H9 (cell line): ENCODE results near the gene SUV39H2. TPM values are rescaled to one million over a fixed set of nuclear protein-coding genes. Genes with fewer than 3 reads are reported as not detected.
A peak's percentile ranks its signal among the peaks of the same experiment; 100 is the strongest.

Experiments
- DNase-seq: peaks from one replicate; pipeline ENCODE4 v3.0.0-alpha.2; 2017
- H2AFZ ChIP-seq: one replicate; pipeline ENCODE4 v1.6.1; 2013; ENCODE audit warnings: mild to moderate bottlenecking, low read length, control low read depth, moderate library complexity
- H2AK5ac ChIP-seq: 2 replicates; pipeline ENCODE4 v1.6.1; 2013; ENCODE audit warnings: low read length, control low read depth, mixed read lengths; ENCODE audit not compliant: insufficient read length
- H2BK120ac ChIP-seq: one replicate; pipeline ENCODE4 v1.6.1; 2013; ENCODE audit warnings: low read depth, mild to moderate bottlenecking, low read length, control low read depth, inconsistent platforms; ENCODE audit not compliant: poor library complexity, severe bottlenecking
- H2BK12ac ChIP-seq: 2 replicates; pipeline ENCODE4 v1.6.1; 2013; ENCODE audit warnings: low read length, control low read depth, mixed read lengths, low read depth; ENCODE audit not compliant: insufficient read length
- H2BK15ac ChIP-seq: 2 replicates; pipeline ENCODE4 v1.6.1; 2013; ENCODE audit warnings: low read depth, low read length, control low read depth
- H2BK20ac ChIP-seq: one replicate; pipeline ENCODE4 v1.6.1; 2013; ENCODE audit warnings: low read depth, mild to moderate bottlenecking, low read length, control low read depth, inconsistent platforms; ENCODE audit not compliant: poor library complexity, severe bottlenecking
- H2BK5ac ChIP-seq: 2 replicates; pipeline ENCODE4 v1.6.1; 2013; ENCODE audit warnings: low read length, control low read depth, mixed read lengths; ENCODE audit not compliant: insufficient read length
- H3K14ac ChIP-seq: 2 replicates; pipeline ENCODE4 v1.6.1; 2013; ENCODE audit warnings: low read length, control low read depth; ENCODE audit not compliant: insufficient read depth
- H3K18ac ChIP-seq: 2 replicates; pipeline ENCODE4 v1.6.1; 2013; ENCODE audit warnings: low read depth, mild to moderate bottlenecking, mixed read lengths, low read length, control low read depth; ENCODE audit not compliant: insufficient read length
- H3K23ac ChIP-seq: 2 replicates; pipeline ENCODE4 v1.6.1; 2013; ENCODE audit warnings: low read length, control low read depth, mixed read lengths, low read depth; ENCODE audit not compliant: insufficient read length
- H3K23me2 ChIP-seq: 2 replicates; pipeline ENCODE4 v1.6.1; 2013; ENCODE audit warnings: low read depth, mild to moderate bottlenecking, mixed read lengths, low read length, control low read depth; ENCODE audit not compliant: insufficient read length, poor library complexity, severe bottlenecking
- H3K27ac ChIP-seq: 2 replicates; pipeline ENCODE4 v1.5.1; 2013; ENCODE audit warnings: low read length, control low read depth, mixed read lengths, low read depth; ENCODE audit not compliant: insufficient read length
- H3K27me3 ChIP-seq: 2 replicates; pipeline ENCODE4 v1.6.1; 2013; ENCODE audit warnings: low read length, control low read depth, inconsistent platforms; ENCODE audit not compliant: insufficient read depth
- H3K4ac ChIP-seq: 2 replicates; pipeline ENCODE4 v1.6.1; 2013; ENCODE audit warnings: low read depth, mild to moderate bottlenecking, control low read depth, inconsistent platforms, low read length, moderate library complexity
- H3K4me1 ChIP-seq: 2 replicates; pipeline ENCODE4 v1.6.1; 2013; ENCODE audit warnings: low read length, control low read depth, inconsistent platforms; ENCODE audit not compliant: insufficient read depth
- H3K4me2 ChIP-seq: 2 replicates; pipeline ENCODE4 v1.6.1; 2013; ENCODE audit warnings: low read length, control low read depth, mixed read lengths; ENCODE audit not compliant: insufficient read length, insufficient read depth
- H3K56ac ChIP-seq: 2 replicates; pipeline ENCODE4 v1.6.1; 2013; ENCODE audit warnings: low read depth, mild to moderate bottlenecking, mixed read lengths, low read length, control low read depth; ENCODE audit not compliant: insufficient read length
- H3K79me1 ChIP-seq: 2 replicates; pipeline ENCODE4 v1.6.1; 2013; ENCODE audit warnings: low read depth, mild to moderate bottlenecking, moderate library complexity, low read length, control low read depth, inconsistent platforms; ENCODE audit not compliant: insufficient read depth, poor library complexity, severe bottlenecking
- H3K79me2 ChIP-seq: 2 replicates; pipeline ENCODE4 v1.6.1; 2013; ENCODE audit warnings: low read length, control low read depth, inconsistent platforms; ENCODE audit not compliant: insufficient read depth
- H3K9ac ChIP-seq: 2 replicates; pipeline ENCODE4 v1.6.1; 2013; ENCODE audit warnings: low read length, control low read depth, mixed read lengths; ENCODE audit not compliant: insufficient read length; ENCODE audit errors: extremely low read depth
- H3K9me3 ChIP-seq: one replicate; pipeline ENCODE4 v1.6.1; 2013; ENCODE audit warnings: low read depth, low read length, inconsistent platforms; ENCODE audit not compliant: control insufficient read depth
- H3T11ph ChIP-seq: one replicate; pipeline ENCODE4 v1.6.1; 2013; ENCODE audit warnings: mild to moderate bottlenecking, low read length, control low read depth, inconsistent platforms
- H4K20me1 ChIP-seq: one replicate; pipeline ENCODE4 v1.6.1; 2013; ENCODE audit not compliant: control insufficient read depth, insufficient read length, insufficient read depth
- H4K5ac ChIP-seq: 2 replicates; pipeline ENCODE4 v1.6.1; 2013; ENCODE audit warnings: low read depth, mild to moderate bottlenecking, mixed read lengths, low read length, control low read depth; ENCODE audit not compliant: insufficient read length
- H4K8ac ChIP-seq: replicated peaks from 2 replicates; pipeline ENCODE4 v1.6.1; 2013; ENCODE audit warnings: low read length, control low read depth, mixed read lengths, low read depth; ENCODE audit not compliant: insufficient read length
- H4K91ac ChIP-seq: 2 replicates; pipeline ENCODE4 v1.6.1; 2013; ENCODE audit warnings: low read depth, mild to moderate bottlenecking, moderate library complexity, mixed read lengths, low read length, control low read depth; ENCODE audit not compliant: insufficient read length
- H3K27ac Mint-ChIP-seq, 3 experiments: 2 replicates in 2 of 3; 3 replicates in 1 of 3; pipeline ENCODE4 v1.8.0; 2020 to 2021; ENCODE audit warnings: mixed read lengths in 3 of 3, mild to moderate bottlenecking in 1 of 3, moderate library complexity in 1 of 3
- H3K27me3 Mint-ChIP-seq: 2 replicates; pipeline ENCODE4 v1.8.0; 2021; ENCODE audit warnings: low read depth, mild to moderate bottlenecking, moderate library complexity, mixed read lengths
- H3K36me3 Mint-ChIP-seq, 3 experiments: 2 replicates in 2 of 3; 3 replicates in 1 of 3; pipeline ENCODE4 v1.8.0; 2020 to 2021; ENCODE audit warnings: low read depth in 3 of 3, mixed read lengths in 3 of 3; ENCODE audit not compliant: insufficient read depth in 1 of 3
- H3K4me1 Mint-ChIP-seq, 2 experiments: 2 replicates each; pipeline ENCODE4 v1.8.0; 2020; ENCODE audit warnings: mixed read lengths in 2 of 2
- H3K4me3 Mint-ChIP-seq, 2 experiments: 2 replicates in 1 of 2; 3 replicates in 1 of 2; pipeline ENCODE4 v1.8.0; 2020 to 2021; ENCODE audit warnings: mild to moderate bottlenecking in 2 of 2, mixed read lengths in 2 of 2, moderate library complexity in 1 of 2
- H3K9me3 Mint-ChIP-seq, 2 experiments: 2 replicates in 1 of 2; 3 replicates in 1 of 2; pipeline ENCODE4 v1.8.0; 2020; ENCODE audit warnings: mild to moderate bottlenecking in 2 of 2, mixed read lengths in 2 of 2, moderate library complexity in 1 of 2
- WGBS: extraction: QIAGEN DNeasy Blood & Tissue Kit; methylation state at CpG from one replicate; pipeline ENCODE4 v1.1.7; 2013; ENCODE audit warnings: missing lambda C conversion rate, low lambda C conversion rate, mixed read lengths; ENCODE audit not compliant: insufficient read length; ENCODE audit errors: extremely low coverage; 5-methylcytosine and 5-hydroxymethylcytosine counted together
- total RNA-seq: library from RNA; stranded (reverse); gene quantifications from 2 replicates; pipeline ENCODE4 v1.2.1, GENCODE V29; 2021
- TF ChIP-seq, protein P1 (sequence below): fragments of 200-600 bp; sonication (generic); conservative IDR thresholded peaks from 3 replicates; pipeline ENCODE4 v1.8.0; 2021; ENCODE audit warnings: antibody characterized with exemption, mild to moderate bottlenecking

The SUV39H2 gene
- total RNA-seq, 1 experiment from 2014 or later, result 59.7 TPM

DNA sequence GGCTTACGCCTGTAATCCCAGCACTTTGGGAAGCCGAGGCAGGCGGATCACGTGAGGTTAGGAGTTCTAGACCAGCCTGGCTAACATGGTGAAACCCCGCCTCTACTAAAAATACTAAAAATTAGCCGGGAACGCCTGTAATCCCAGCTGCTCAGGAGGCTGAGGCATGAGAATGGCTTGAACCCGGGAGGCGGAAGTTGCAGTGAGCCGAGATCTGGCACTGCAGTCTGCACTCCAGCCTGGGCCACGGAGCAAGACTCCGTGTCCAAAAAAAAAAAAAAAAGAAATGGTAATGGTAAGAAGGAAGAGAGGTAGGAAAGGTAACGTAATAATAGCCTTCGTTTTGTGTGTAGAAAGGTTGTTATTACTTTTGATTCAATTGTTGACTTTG is 39.4 kb upstream of the SUV39H2 start:
- H3K4me1 Mint-ChIP-seq, result peaks cover 21 to 23% of the 10 kb centered on the region in 2 experiments
- H2AK5ac ChIP-seq, result no peak overlapping the region
- peaks cover 2% of the 10 kb centered on the region; the same call in 1 of the 2 replicates for H3K4me1 ChIP-seq
- no peaks in the 10 kb centered on the region for H3K9me3 Mint-ChIP-seq
- no peak overlapping the region for H3T11ph ChIP-seq
- no peak overlapping the region for H3K14ac ChIP-seq
- H2AFZ ChIP-seq, result no peak overlapping the region
- H2BK5ac ChIP-seq, result no peak overlapping the region
- H3K27me3 Mint-ChIP-seq, result no peaks in the 10 kb centered on the region; the same call in 1 of the 2 replicates
- H3K4ac ChIP-seq, result no peak overlapping the region
- no peak overlapping the region for H4K91ac ChIP-seq
- no peak overlapping the region for H4K8ac ChIP-seq
- no peak overlapping the region for H3K27ac ChIP-seq
- H3K27ac Mint-ChIP-seq, result peak overlapping the region in 1 of 3 experiments; percentile 96; a peak in 5 of 7 replicates
- H2BK120ac ChIP-seq, result no peak overlapping the region
- no peak overlapping the region for H4K5ac ChIP-seq
- WGBS, result 100% methylated on average over 2 of the region's 14 CpGs
- no peak overlapping the region for H3K23ac ChIP-seq
- no peak overlapping the region for H2BK20ac ChIP-seq
- no peak overlapping the region for H3K18ac ChIP-seq
- H2BK15ac ChIP-seq, result no peak overlapping the region
- no peaks in the 10 kb centered on the region for H3K27me3 ChIP-seq
- H3K79me2 ChIP-seq, result peaks cover 6% of the 10 kb centered on the region; the same call in 1 of the 2 replicates
- H4K20me1 ChIP-seq, result no peaks in the 10 kb centered on the region
- no peaks in the 10 kb centered on the region for H3K79me1 ChIP-seq
- no peaks in the 10 kb centered on the region for H3K9me3 ChIP-seq
- peaks cover 20 to 50% (median 46%) of the 10 kb centered on the region in 3 experiments for H3K36me3 Mint-ChIP-seq
- peak overlapping the region; percentile 94 to 95 for H3K4me3 Mint-ChIP-seq
- H3K23me2 ChIP-seq, result no peaks in the 10 kb centered on the region
- H3K56ac ChIP-seq, result no peak overlapping the region
- TF ChIP-seq, protein P1, sequence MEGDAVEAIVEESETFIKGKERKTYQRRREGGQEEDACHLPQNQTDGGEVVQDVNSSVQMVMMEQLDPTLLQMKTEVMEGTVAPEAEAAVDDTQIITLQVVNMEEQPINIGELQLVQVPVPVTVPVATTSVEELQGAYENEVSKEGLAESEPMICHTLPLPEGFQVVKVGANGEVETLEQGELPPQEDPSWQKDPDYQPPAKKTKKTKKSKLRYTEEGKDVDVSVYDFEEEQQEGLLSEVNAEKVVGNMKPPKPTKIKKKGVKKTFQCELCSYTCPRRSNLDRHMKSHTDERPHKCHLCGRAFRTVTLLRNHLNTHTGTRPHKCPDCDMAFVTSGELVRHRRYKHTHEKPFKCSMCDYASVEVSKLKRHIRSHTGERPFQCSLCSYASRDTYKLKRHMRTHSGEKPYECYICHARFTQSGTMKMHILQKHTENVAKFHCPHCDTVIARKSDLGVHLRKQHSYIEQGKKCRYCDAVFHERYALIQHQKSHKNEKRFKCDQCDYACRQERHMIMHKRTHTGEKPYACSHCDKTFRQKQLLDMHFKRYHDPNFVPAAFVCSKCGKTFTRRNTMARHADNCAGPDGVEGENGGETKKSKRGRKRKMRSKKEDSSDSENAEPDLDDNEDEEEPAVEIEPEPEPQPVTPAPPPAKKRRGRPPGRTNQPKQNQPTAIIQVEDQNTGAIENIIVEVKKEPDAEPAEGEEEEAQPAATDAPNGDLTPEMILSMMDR, result no peak
- peak overlapping the region; percentile 94 for H3K9ac ChIP-seq
- peak overlapping the region; percentile 88 for H3K4me2 ChIP-seq
- peak; percentile 11 for DNase-seq
- H2BK12ac ChIP-seq, result no peak overlapping the region
